Middle frontal gyrus (tissue), 1 donor: ENCODE measurements around the gene TXNRD2.

Experiments used
- DNase-seq: peaks from one replicate; pipeline ENCODE4 v3.0.0-alpha.2; 2015; ENCODE audit warnings: low spot score; ENCODE audit errors: extremely low spot score

Gene TXNRD2

GRCh38 chr22:19941365-19942082 is at the start of gene TXNRD2, which contains the start of gene COMT:
Gene TXNRD2, minus strand, starts transcription at chr22:19941818. Its CDS starts 15 bp downstream, at chr22:19941803.
Gene COMT, plus strand, starts transcription at chr22:19941772. Its CDS starts 20,755 bp downstream, at chr22:19962527.
- DNase-seq, result no peak

DNA sequence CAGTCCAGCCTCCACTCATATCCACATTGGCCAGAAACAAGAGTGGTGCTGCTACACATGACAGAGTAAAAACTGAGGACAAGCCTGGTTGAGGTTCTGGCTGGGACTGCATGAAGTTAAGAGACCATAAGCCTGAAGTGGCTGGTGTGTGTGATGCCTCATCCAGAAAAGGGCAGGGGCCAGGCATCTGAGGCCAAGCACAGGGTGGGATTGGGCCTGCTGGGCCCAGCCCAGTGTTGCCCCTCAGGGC is 49.7 kb upstream of the TXNRD2 start:
- no peak for DNase-seq

GRCh38 chr22:19990609-19991394 is 49.2 kb upstream of the TXNRD2 start:
- DNase-seq, result no peak

DNA sequence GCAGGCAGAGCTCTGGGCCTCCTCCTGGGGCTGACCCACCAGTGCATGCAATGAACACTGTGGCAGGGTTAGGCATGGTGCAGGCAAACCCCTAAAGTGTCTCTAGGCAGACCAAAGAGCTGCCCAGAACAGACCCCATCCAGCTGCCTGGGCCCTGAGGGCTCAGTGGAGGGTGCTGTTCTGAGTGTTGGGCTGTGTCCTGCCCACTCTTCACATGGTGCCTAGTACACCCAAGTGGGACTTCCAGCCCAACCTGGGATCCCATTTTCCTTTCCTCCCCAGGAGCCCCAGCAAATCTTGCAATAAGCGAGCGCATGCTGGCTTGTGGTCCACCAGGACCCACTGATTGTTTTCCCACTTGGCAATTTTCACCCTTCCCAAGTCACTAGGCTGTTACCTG is 48.6 kb upstream of the TXNRD2 start:
- DNase-seq, result no peak

- no peak for DNase-seq
Measured at GRCh38 chr22:19989725-19990067, 48.1 kb upstream of the TXNRD2 start.

GRCh38 chr22:19988965-19989724 is 47.5 kb upstream of the TXNRD2 start:
- no peak for DNase-seq

GRCh38 chr22:19988331-19988808 is 46.8 kb upstream of the TXNRD2 start:
- DNase-seq, result no peak

GRCh38 chr22:19987394-19988306 is 46.0 kb upstream of the TXNRD2 start:
- no peak for DNase-seq

- DNase-seq, result no peak
Measured at GRCh38 chr22:19986410-19987341, 45.1 kb upstream of the TXNRD2 start.

DNA sequence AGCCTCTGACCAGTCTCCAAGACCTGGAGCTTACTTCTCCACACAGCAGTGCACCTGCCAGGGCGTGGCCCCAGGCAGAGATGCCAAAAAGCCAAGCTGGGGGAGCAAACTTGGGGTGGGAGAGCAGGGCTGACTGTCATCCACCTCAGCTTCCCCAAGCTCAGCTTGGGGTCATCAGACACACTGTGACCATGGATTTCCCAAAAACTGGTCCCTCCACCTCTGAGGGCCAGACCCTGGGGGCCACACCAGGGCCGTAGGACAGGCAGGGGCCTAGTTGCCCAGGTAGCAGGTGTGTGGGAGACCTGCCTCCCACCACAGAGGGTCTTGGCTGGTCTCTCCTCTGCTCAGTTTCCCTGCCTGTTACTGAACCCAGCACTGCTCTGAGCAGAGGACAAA is 44.4 kb upstream of the TXNRD2 start:
- DNase-seq, result no peak

DNA sequence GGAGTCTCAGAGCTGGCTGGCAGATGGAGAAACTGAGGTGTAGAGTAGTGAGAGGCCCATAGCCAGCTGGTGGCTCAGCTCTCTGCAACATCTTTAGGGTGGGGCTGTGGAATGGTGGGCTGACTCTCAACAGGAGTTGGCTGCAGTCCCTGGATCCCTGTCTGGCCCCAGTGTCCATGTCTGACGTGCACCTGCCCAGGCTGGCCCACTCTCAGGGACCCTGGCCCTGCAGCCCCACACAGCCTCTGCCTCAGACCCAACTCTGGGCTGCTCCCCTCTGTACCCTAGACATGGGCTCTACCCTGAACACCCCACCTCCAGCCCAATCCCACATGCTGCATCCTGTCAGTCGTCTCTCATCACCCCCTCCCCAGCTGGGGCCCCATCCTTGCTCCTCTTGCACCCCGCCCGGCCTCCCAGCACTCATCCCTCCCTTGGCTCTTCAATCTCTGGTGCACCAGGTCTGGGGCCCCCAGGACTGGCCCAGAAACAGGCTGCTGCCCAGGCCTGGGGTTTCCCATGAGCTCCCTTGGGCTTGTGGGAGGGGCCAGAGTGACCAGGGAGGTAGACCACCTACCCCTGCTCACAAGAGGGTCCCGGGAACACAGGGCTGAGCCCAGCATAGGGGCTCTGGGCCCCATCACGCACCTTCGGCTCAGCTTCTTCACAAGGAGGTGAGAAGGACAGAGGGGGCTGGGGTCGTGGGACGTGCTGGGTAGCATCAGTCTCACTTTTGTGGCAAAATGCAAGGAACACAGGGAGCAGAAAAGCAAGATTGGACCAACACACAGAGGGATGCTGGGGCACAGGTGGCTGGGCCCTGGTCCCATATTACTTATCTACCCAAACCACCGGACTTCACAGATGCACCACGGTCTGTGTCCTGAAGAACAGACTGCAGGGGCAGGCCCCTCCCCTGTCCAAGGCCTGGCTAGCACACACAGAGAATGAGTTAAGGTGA is 43.5 kb upstream of the TXNRD2 start:
- DNase-seq, result no peak

DNA sequence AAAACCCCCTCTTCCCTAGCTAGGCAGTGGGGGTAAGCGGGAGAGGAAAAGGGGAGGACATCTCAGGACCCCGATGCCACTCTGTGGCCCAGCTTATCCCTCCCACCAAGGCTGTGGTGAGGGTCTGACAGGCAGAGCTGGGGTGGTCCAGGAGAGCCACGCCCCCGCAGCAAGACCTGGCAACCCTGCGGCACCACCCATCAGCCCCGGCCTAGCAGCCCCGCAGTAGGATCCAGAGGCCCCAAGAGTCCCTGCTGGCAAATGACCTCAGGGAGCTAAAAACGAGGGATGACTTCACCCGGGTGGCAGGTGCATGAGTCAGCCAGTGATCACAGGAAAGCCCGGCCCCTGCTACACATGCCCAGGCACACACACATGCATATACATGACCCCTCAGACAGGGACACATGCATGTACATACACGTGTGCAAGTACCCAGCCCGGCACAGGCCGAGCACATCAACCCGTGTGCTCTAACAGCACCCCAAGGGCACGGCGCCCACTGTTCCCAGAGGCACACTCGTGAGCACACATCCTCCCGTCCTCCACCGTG is 42.7 kb upstream of the TXNRD2 start:
- no peak for DNase-seq

- DNase-seq, result no peak
Measured at GRCh38 chr22:19983741-19984140, 42.1 kb upstream of the TXNRD2 start.

- DNase-seq, result no peak
Measured at GRCh38 chr22:19982991-19983578, 41.5 kb upstream of the TXNRD2 start.

DNA sequence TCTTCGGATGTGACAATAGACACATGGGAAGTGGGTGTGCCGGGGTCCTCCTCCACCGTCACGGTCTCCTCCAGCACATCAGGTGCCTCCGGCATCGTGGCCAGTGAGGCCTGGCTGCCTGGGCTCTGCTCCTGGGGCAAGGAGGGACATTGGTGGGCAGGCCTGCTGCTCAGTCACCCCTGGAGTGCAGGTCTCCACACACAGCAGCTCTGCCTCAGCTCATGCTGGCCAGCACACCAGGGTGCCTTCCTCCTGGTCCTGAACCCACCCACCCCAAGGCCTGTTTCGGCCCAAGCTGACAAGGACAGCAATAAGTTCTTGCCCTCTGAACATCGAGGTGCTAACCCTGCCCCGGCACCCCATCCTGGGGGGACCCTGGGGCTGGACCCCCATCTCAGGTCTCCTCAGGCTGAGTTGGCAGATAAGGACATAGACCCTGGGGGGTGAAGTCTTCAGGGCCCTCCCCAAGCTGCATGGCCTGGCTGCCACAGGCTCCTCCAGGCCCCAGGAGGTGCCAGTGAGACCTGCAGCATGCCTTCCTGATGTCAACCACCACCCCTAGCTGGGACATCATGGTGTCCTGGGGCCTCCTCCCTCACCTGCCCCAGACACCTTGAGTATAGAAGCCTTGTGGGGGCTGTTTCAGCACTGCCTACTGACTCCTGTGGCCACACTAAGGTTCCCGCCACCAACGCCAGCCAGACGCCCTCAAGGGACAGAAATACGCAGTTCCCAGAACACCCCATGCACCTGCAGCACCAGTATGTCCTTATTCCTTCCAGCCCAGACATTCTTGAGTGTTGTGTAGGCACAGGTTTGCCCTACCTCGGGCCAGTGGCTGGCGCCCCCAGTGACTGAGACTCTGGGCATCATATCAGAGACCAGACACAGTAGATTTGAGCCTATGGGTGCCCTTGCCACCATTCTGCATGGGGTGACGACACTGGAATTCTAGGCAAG is 40.6 kb upstream of the TXNRD2 start:
- DNase-seq, result no peak

GRCh38 chr22:19981171-19981960 is 39.7 kb upstream of the TXNRD2 start:
- DNase-seq, result no peak
